ENCODE measurements around the gene SCAMP1.

Gene SCAMP1

DNA sequence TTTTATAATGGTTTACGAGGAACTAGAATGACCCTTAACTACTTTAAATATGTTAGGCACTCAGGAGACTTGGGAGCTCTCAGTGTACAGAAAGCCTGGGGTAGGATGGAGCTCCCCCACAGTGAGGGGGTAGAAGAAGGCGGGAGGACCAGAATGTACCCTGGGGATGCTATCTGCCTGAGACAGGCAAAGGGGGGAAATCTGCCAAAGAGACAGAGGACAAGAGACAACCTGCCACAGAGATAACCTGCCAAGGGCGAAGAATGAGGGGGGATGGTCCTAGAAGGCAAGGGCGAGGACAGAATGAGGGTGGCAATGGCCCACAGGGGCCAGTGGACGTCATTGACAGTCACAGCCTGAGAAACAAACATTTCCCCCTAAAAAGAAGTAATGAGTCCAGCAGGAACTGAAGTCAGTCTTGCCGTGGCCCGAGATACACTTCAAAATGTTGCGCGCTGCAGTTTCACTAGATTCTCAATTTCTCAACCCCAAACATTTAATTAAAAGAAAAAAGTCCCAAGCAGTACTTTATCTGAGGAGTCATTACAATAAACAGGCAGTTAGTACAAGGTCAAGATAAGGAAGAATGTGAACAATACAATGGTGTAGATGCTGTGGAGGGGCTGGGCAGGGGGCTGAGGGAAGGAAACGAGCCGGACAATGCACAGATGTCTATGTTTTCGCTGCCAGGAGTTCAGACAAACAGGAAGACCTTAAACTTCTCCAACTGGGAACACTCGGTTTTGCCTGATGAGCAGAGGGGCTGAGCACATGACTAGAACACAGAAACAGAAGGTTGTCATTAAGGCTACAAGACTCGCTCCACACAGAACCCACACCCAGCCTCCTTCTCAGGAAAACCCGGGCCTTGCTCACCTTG is 163.1 kb downstream of the SCAMP1 start:
- no peak overlapping the region for H3K4me3 Mint-ChIP-seq
- H3K9me3 Mint-ChIP-seq, result no peaks in the 10 kb centered on the region
- DNase-seq, result no peak
- H3K27ac Mint-ChIP-seq, result no peak overlapping the region
- H3K36me3 Mint-ChIP-seq (ENCODE audit: insufficient read depth), result no peaks in the 10 kb centered on the region
- no peak for ATAC-seq (replicated peaks)
- H3K4me1 Mint-ChIP-seq (ENCODE audit: low read depth in 2 of 2), result peaks cover 0 to 2% of the 10 kb centered on the region in 2 donors
- H3K27me3 Mint-ChIP-seq, result peaks cover 53 to 71% of the 10 kb centered on the region in 2 donors

- H3K27me3 Mint-ChIP-seq, result peaks cover 29 to 48% of the 10 kb centered on the region in 2 donors
- peaks cover 0 to 2% of the 10 kb centered on the region in 2 donors for H3K4me1 Mint-ChIP-seq (ENCODE audit: low read depth in 2 of 2)
- H3K9me3 Mint-ChIP-seq, result no peaks in the 10 kb centered on the region
- no peak overlapping the region for H3K4me3 Mint-ChIP-seq
- DNase-seq (no peak), ATAC-seq (replicated peaks) (no peak)
- H3K27ac Mint-ChIP-seq, result no peak overlapping the region
- no peaks in the 10 kb centered on the region for H3K36me3 Mint-ChIP-seq (ENCODE audit: insufficient read depth)
Observed at GRCh38 chr5:78526049-78526525, 165.7 kb downstream of the SCAMP1 start.

DNA sequence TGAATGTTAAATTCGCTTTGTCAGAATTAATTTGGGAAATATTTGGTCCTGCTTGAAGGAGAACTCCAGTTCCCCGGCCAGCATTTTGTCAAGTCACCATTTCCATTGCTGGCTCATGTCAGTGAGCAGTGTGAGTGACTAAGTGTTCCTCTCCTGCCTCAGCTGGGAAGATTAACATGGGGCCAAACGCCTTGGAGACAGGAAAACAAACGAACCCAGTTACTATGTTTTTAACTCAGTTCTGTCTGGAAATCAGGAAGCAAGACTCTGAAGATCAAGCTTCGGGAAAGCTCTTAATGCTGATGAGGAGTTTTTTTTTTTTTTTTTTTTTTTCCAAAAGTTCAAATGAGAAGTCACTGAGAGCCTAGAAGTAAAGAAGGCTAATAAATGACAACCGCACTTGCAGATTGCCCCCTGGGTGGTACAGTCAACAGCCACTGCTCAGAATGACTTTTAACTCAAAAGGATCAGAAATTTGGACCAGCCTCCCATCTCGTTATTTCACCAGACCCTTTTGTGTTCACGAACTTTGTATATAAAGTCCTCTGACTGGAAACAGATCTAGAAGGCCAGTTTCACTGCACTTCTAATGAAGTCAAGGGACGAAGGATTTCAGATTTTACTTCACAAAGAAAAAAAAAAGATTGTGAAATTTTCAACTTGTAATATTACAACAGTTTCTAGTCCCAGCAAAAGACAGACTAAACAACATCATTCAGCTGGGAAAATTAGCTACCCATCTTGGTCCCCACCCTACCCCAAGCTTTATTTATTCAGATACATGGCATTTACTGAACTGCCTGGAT is 166.8 kb downstream of the SCAMP1 start:
- H3K27ac Mint-ChIP-seq, result no peak overlapping the region
- no peaks in the 10 kb centered on the region for H3K9me3 Mint-ChIP-seq
- H3K4me3 Mint-ChIP-seq, result no peak overlapping the region
- H3K27me3 Mint-ChIP-seq, result peaks cover 29 to 48% of the 10 kb centered on the region in 2 donors
- ATAC-seq (replicated peaks) (no peak), DNase-seq (no peak)
- peaks cover 0 to 2% of the 10 kb centered on the region in 2 donors for H3K4me1 Mint-ChIP-seq (ENCODE audit: low read depth in 2 of 2)
- no peaks in the 10 kb centered on the region for H3K36me3 Mint-ChIP-seq (ENCODE audit: insufficient read depth)

DNA sequence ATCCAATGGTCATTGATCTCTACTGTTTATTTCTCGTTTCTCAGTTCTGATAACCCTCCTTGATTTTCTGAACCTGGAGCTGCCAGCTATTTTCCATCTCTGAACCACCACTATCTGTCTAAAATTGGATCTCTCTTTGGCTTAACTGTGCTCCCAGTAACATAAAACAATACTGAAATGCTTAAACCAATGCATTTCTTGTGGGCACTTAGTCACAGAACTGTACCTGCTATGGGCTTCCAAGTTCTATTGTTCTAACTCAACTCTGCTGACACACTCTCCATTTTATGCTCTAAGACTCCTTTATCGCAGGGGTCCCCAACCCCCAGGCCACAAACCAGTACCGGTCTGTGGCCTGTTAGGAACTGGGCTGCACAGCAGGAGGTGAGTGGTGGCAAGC is 167.5 kb downstream of the SCAMP1 start:
- Mint-ChIP-seq H3K4me3 (no peak overlapping the region), H3K9me3 (no peaks in the 10 kb centered on the region), H3K4me1 (ENCODE audit: low read depth in 2 of 2) (peaks cover 0 to 2% of the 10 kb centered on the region in 2 donors), H3K27ac (no peak overlapping the region), H3K27me3 (peaks cover 24 to 46% of the 10 kb centered on the region in 2 donors), H3K36me3 (ENCODE audit: insufficient read depth) (no peaks in the 10 kb centered on the region)
- ATAC-seq (replicated peaks), result no peak
- DNase-seq, result no peak
